ENCODE data around the gene CACNG7. TPM values are rescaled to one million over a fixed set of nuclear protein-coding genes. Genes with fewer than 3 reads are reported as not detected.
A peak's percentile ranks its signal among the peaks of the same experiment; 100 is the strongest.

Gene CACNG7
- total RNA-seq, 1 donor, result not detected

DNA sequence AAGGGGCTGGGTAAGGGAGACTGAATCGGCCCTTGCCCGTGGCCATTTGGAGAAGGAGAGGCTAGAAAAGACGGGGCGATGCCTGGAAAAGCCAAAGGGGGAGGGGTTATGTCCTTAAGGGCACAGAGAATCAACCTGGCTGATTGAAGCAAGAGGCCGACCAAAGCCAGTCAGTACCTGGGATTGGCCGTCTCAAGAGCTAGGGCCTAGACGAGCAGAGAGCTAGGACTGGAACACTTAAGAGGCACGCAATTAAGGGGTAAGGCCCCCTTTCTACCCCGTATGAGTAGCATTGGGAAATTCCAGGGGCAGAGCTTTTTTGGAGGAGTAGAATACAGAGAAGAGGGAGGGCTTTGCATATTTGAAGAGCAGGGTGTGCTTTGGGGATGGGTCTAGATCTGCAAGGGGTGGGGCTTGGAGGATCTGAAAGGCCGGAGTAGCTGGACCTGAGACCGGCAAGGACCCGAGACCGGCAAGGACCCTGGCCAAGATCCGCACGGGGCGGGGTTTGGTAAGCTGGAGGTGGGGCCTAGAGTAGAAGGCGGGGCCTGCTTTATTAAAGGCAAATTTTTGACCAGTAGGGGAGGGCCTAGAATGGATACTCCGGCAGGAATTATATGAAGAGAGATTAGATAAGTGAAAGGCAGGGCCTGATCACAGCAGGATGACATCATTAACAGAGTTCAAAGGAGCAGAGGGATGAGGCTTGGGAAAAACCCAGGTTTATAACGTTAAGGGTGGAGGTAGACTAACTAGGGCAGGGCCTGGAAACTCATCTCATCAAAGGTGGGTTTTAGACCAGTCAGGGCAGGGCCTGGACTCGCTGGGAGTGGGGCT lies 71.7 kb downstream of the CACNG7 start:
- no peak for DNase-seq (ENCODE audit: low read depth in 2 of 3, low spot score in 2 of 3)

- no peak for DNase-seq (ENCODE audit: low read depth in 2 of 3, low spot score in 2 of 3)
Observed at GRCh38 chr19:53981376-53981951, 72.4 kb downstream of the CACNG7 start.

- DNase-seq (ENCODE audit: low read depth in 2 of 3, low spot score in 2 of 3), result no peak
Observed at GRCh38 chr19:53982001-53982451, 72.9 kb downstream of the CACNG7 start.

DNA sequence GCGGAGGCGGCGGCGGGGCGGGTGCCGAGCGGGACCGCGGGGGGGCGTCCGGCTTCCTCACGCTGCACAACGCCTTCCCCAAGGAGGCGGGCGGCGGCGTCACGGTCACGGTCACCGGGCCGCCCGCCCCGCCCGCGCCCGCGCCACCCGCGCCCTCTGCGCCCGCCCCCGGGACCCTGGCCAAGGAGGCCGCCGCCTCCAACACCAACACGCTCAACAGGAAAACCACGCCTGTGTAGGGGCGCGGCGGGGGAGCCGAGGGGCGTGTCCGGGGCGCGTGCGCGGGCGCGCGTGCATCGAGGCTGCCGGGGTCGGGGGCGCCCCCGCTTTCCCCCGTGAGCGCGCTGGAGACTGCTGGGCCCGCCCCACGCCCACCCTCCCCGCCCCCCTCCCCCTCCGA lies 73.5 kb downstream of the CACNG7 start:
- peak in 2 of 3 donors; percentile 67 for DNase-seq (ENCODE audit: low read depth in 2 of 3, low spot score in 2 of 3)

- DNase-seq (ENCODE audit: low read depth in 2 of 3, low spot score in 2 of 3), result no peak
Observed at GRCh38 chr19:53983457-53984289, 74.6 kb downstream of the CACNG7 start.

GRCh38 chr19:53985863-53986262 lies 76.8 kb downstream of the CACNG7 start:
- DNase-seq (ENCODE audit: low read depth in 2 of 3, low spot score in 2 of 3), result no peak

- DNase-seq (ENCODE audit: low read depth in 2 of 3, low spot score in 2 of 3), result no peak
Observed at GRCh38 chr19:53988981-53989380, 79.9 kb downstream of the CACNG7 start.

DNA sequence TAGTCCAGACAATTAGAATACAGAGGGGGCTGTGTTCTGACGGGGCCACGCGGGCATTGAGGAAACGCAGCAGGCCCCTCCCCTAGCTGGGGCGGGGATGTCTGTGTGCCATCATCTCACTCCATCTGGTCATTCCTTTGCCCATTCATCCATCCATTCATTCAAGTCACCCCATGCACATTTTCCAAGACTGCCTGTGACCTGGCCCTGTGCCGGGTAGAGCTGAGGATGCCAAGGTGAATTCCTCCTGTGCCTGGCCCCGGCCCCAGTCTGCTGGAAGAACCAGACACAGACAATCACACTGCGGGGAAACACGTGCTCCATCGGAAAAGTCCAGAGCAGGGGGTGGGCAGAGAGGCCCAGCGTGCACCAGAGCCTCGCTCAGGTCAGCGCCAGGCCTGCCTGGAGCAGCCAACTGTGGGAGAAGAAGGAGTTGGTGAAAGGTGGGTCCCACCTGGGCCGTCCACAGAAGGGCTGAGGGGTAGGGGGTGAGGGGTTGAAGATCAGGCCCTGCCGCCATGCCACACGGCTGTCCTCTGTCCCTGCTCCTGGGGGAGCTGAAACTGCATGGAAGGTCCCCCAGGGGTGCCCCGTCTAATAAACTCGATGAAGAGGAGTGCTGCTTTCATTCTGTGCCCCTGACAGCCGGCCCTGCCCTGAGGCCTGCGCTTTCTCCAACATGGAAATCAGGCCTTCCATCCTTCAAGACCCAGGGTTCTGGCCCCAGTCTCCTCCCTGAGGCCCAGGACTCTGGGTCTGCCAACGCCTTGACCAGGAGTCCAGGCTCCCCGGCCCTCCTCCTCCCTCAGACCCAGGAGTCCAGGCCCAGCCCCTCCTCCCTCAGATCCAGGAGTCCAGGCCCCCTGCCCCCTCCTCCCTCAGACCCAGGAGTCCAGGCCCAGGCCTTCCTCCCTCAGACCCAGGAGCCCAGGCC lies 80.8 kb downstream of the CACNG7 start:
- no peak for DNase-seq (ENCODE audit: low read depth in 2 of 3, low spot score in 2 of 3)

- DNase-seq (ENCODE audit: low read depth in 2 of 3, low spot score in 2 of 3), result peak in 1 of 3 donors; percentile 15
Observed at GRCh38 chr19:53991224-53992113, 82.4 kb downstream of the CACNG7 start, which contains the start of gene CACNG6. Gene CACNG6, plus strand, starts transcription at chr19:53991637. Its CDS starts 1,241 bp downstream, at chr19:53992878.

DNA sequence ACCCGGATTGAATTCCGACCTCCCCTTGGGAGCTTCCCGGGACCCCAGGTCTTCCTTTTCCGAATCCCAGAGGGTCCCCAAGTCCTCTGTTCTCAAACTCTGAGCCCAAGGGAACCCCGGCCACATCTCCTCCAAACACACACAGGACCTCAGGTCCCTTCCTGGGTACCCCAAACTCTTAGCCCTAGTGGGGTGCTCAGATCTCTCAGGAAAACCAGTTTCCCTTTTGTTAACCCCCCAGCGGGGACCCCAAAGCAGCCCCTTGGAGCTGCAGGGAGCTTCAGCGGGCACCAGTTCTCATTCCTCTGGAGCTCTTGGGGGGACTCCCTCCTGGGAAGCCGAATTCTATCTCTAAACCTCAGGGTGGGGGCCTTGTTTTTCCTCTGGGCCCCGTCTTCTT lies 83.1 kb downstream of the CACNG7 start:
- DNase-seq (ENCODE audit: low read depth in 2 of 3, low spot score in 2 of 3), result no peak

DNA sequence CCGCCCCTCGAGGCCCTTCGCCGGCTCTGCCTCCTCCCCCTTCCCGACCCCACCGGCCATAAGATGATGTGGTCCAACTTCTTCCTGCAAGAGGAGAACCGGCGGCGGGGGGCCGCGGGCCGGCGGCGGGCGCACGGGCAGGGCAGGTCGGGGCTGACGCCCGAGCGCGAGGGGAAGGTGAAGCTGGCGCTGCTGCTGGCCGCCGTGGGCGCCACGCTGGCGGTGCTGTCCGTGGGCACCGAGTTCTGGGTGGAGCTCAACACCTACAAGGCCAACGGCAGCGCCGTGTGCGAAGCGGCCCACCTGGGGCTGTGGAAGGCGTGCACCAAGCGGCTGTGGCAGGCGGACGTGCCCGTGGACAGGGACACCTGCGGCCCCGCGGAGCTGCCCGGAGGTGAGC lies 83.7 kb downstream of the CACNG7 start:
- DNase-seq (ENCODE audit: low read depth in 2 of 3, low spot score in 2 of 3), result no peak

GRCh38 chr19:53993448-53993847 lies 84.4 kb downstream of the CACNG7 start:
- DNase-seq (ENCODE audit: low read depth in 2 of 3, low spot score in 2 of 3), result no peak

Other genes starting within 250 kb of the CACNG7 start
- gene NLRP12, start 85.0 kb upstream of the CACNG7 start, total RNA-seq, result 2.7 TPM
- 146 TPM for gene MYADM, start 41.4 kb upstream of the CACNG7 start, total RNA-seq
- under 0.01 TPM for gene PRKCG, start 27.1 kb upstream of the CACNG7 start, total RNA-seq
- under 0.01 TPM for gene CACNG8, start 53.7 kb downstream of the CACNG7 start, total RNA-seq
- 0.27 TPM for gene CACNG6, start 82.4 kb downstream of the CACNG7 start, total RNA-seq
- 2.2 TPM for gene VSTM1, start 154.6 kb downstream of the CACNG7 start, total RNA-seq
- gene TARM1, start 172.1 kb downstream of the CACNG7 start, total RNA-seq, result not detected
- gene OSCAR, start 191.5 kb downstream of the CACNG7 start, total RNA-seq, result 0.54 TPM
- 18.9 TPM for gene NDUFA3, start 193.6 kb downstream of the CACNG7 start, total RNA-seq
- gene TFPT, start 206.4 kb downstream of the CACNG7 start, total RNA-seq, result 14.3 TPM
- 77.0 TPM for gene PRPF31, start 206.5 kb downstream of the CACNG7 start, total RNA-seq
- gene CNOT3, start 228.5 kb downstream of the CACNG7 start, total RNA-seq, result 20.2 TPM